ENCODE data around the gene CDK3.
"Not testable (repeated sequence)": the region's sequence is repeated elsewhere in the genome, so short reads cannot be mapped to it uniquely, and the experiment has no call there.

Gene CDK3

GRCh38 chr17:76039121-76039520, 38.5 kb downstream of the CDK3 start:
- no peak for DNase-seq (ENCODE audit: low read depth)

- no peak for DNase-seq (ENCODE audit: low read depth)
These were observed 39.7 kb downstream of the CDK3 start for GRCh38 chr17:76040376-76040775.

DNA sequence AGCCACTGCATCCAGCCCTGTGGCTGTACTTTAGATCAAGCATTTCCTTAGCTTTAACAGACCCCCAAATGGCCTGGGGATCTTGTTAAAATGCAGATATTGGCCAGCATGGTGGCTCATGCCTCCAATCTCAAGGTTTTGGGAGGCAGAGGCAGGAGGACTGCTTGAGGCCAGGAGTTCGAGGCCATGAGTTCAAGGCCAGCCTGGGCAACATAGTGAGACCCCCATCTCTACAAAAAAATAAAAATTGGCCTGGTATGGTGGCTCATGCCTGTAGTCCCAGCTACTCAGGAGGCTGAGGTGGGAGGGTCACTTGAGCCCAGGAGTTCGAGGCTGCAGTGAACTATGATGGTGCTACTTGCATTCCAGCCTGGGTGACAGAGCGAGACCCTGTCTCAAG, 42.2 kb downstream of the CDK3 start:
- not testable (repeated sequence) for DNase-seq (ENCODE audit: low read depth)

DNA sequence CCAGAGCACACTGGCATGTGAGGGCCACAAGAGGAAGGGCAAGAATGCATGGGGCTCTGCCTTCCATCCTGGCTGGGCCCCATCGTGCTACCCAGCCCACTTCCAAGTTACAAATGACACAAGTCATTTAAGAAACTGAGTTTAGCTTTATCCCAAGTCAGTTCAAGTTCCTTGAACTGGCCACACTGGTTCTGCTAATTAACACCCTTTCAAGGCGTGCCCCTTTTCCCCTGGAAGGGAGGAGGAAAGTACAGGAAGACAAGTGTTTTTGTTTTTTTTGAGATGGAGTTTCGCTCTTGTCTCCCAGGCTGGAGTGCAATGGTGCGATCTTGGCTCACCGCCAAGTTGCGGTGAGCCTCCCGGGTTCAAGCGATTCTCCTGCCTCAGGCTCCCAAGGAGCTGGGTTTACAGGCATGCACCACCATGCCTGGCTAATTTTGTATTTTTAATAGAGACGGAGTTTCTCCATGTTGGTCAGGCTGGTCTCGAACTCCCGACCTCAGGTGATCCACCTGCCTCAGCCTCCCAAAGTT, 43.9 kb downstream of the CDK3 start:
- DNase-seq (ENCODE audit: low read depth), result not testable (repeated sequence)

GRCh38 chr17:76046064-76046463, 45.4 kb downstream of the CDK3 start:
- no peak for DNase-seq (ENCODE audit: low read depth)

GRCh38 chr17:76048025-76048605, 47.5 kb downstream of the CDK3 start:
- no peak for DNase-seq (ENCODE audit: low read depth)

GRCh38 chr17:76048711-76049110, 48.1 kb downstream of the CDK3 start:
- no peak for DNase-seq (ENCODE audit: low read depth)

DNA sequence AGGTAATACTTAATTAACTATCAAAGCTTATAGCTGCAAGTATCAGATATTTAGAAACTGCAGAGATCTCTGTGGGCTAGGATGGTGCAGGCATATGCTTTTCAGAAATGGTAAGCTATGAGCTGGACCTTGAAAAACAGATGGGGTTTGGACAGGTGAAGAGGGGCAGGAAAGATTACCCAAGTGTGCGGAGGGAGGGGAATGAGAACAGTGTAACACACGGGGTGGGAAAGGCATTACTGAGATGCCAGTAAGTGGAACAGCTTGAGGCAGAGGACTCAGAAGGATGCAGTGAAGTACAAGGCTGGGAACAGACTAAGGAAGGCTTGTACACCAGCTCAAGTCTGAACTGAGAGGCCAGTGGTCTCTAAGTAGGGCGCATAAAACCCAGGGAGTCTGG, 48.6 kb downstream of the CDK3 start:
- no peak for DNase-seq (ENCODE audit: low read depth)

- DNase-seq (ENCODE audit: low read depth), result no peak
These were observed 49.3 kb downstream of the CDK3 start for GRCh38 chr17:76049836-76050537.

DNA sequence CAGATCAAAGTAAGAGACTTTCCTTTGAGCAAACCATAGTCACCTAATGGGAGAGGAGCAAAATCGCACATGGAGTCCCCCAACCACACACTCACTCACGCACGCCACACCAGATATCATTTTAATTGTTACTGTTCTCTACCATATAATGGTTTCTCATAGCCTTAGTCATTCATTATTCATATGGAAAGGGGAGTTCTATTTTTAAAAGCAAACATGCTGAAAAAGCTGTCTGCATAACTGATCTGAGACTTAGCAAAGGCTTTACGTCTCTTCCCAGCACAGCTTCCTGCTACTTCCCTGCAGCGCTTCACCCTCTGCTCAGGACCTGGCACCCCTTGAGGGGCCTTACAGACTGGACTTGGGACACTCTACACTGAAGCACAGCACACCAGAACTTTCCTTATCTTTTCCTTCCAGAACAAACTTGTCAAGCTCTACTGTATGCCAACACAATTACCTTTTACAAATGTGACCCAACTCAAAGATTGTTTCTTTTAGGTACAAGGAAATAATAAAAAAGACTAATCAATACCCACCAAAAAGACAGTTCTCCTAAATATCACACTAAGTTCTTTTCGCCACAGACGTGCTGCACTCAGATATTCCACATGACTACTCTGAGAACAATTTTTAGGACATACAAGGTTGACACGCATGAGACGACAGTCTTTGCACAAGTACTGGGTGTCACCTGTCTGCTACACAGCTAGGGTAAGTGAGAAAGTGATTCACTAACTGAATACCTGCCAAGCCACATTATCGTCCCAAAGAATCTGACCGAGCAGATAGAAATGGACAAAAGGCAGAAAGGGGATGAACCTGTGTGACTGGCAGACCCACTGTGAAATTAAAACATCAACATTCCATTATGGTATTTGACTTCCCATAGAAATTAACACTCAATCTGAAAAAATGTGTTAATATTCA, 50.1 kb downstream of the CDK3 start:
- no peak for DNase-seq (ENCODE audit: low read depth)

DNA sequence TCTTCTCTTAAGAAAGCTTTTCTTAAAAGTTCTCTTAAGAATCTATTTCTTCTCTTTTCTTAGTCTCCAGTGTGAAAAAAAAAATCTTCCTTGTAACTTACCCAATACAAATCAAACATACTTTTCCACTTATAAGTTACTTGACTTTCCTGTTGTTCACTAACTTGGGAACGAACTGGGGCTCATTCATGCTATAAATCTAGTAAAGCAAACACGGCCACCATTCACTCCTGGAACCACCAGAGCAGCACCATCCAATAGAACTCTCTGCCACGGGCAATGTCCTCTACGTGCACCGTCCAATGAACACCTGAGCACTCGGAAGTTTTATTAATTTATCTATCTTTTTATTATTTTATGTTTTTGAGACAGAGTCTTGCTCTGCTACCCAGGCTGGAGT, 50.9 kb downstream of the CDK3 start:
- DNase-seq (ENCODE audit: low read depth), result no peak

DNA sequence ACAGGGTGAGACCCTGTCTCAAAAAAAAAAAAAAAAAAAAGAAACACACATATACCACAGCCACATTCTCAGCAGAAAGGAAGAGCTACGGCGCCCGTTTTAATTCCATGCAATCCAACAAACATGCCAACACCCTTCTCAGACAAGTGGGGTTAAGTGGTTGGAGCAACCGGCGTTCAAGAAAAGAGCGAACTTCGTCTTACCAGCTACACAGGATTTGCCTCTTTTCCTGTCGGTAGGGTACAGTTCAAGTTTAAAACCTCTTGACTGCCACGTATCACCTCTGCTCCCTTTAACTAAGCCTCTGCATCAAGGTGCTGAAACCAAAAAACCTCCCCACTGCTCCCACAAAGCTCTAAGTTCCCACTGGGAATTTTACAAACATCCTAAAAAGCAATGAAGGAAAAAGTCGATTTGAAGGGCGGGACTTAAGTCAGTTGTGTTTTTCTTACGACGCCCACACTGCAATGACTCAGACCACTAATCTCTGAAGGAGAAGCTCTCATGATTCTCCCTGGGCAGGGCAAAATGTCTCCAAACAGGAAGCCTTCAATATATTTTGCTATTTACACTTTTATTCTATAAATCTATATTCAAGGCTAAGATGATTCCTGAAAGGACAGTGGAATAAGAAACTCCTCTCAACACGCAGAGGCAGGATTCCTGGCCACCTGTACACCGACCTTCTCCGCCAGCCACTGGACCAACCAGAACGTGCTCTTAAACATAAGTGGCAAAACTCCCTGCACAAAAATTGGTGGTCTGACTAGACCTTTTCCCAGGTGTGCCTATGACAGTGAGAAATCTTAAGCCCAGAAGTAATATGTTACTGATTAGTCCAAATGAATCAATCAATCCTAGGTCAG, 52.8 kb downstream of the CDK3 start:
- DNase-seq (ENCODE audit: low read depth), result no peak

DNA sequence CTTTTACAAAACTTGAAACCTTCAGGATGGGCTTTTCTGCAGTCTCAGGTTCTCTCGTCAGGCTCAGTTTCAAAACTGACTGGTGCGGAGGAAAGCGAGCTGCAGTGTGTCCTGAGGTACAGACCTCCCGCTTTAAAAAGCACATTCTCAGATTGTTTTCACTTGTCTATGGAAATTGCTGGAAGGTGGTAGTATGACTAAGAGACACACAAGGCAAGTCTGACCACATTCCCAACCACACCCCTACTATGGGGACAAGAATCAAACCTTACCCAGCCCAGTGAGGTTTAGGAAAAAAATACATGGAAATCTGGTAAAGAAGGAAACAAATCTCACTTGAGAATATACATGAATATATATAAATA, 53.4 kb downstream of the CDK3 start:
- no peak for DNase-seq (ENCODE audit: low read depth)
